Stimulated activated effector memory CD8-positive, alpha-beta T cell treated with anti-CD3 and anti-CD28 coated beads, Interleukin-12 subunit alpha, Interleukin-12 subunit beta, amount 100 ng/mL, for 72 hours (primary cell): ENCODE measurements around the gene ADCY7.

ENCODE experiments used
- ATAC-seq: fragments of 150-1000 bp; cut with Tn5 transposase; 2 replicates; pipeline ENCODE4 v1.10.0; 2021
- DNase-seq, 2 donors: peaks; one replicate each; pipeline ENCODE4 v3.0.0; 2021 to 2022; ENCODE audit warnings: low spot score in 2 of 2
- H3K27ac Mint-ChIP-seq: one replicate; pipeline ENCODE4 v1.8.0; 2022; ENCODE audit warnings: mild to moderate bottlenecking, mixed read lengths
- H3K36me3 Mint-ChIP-seq: one replicate; pipeline ENCODE4 v1.8.0; 2022; ENCODE audit warnings: mild to moderate bottlenecking, mixed read lengths
- H3K4me1 Mint-ChIP-seq: one replicate; pipeline ENCODE4 v1.8.0; 2022; ENCODE audit warnings: mixed read lengths
- H3K4me3 Mint-ChIP-seq: one replicate; pipeline ENCODE4 v1.8.0; 2022; ENCODE audit warnings: mild to moderate bottlenecking, mixed read lengths
- H3K9me3 Mint-ChIP-seq: one replicate; pipeline ENCODE4 v1.8.0; 2022; ENCODE audit warnings: mixed read lengths

The ADCY7 gene

GRCh38 chr16:50314665-50315064, 48.3 kb downstream of the ADCY7 start:
- ATAC-seq, result no peak
- H3K4me3 Mint-ChIP-seq, result no peak overlapping the region
- H3K36me3 Mint-ChIP-seq, result peaks cover 99% of the 10 kb centered on the region
- H3K27ac Mint-ChIP-seq, result peak overlapping the region; percentile 80
- H3K9me3 Mint-ChIP-seq, result no peaks in the 10 kb centered on the region
- H3K4me1 Mint-ChIP-seq, result peaks cover 20% of the 10 kb centered on the region
- DNase-seq, result no peak

- DNase-seq (peak in 1 of 2 donors; percentile 1), ATAC-seq (no peak)
- no peaks in the 10 kb centered on the region for H3K9me3 Mint-ChIP-seq
- H3K27ac Mint-ChIP-seq, result peak overlapping the region; percentile 80
- H3K36me3 Mint-ChIP-seq, result peaks cover 99% of the 10 kb centered on the region
- no peak overlapping the region for H3K4me3 Mint-ChIP-seq
- peaks cover 15% of the 10 kb centered on the region for H3K4me1 Mint-ChIP-seq
Measured at GRCh38 chr16:50315346-50315997, 49.1 kb downstream of the ADCY7 start.

- H3K4me3 Mint-ChIP-seq, result no peak overlapping the region
- H3K27ac Mint-ChIP-seq, result peak overlapping the region; percentile 80
- ATAC-seq, result no peak
- no peaks in the 10 kb centered on the region for H3K9me3 Mint-ChIP-seq
- H3K36me3 Mint-ChIP-seq, result peaks cover 99% of the 10 kb centered on the region
- no peak for DNase-seq
- peaks cover 15% of the 10 kb centered on the region for H3K4me1 Mint-ChIP-seq
Measured at GRCh38 chr16:50316102-50316847, 49.9 kb downstream of the ADCY7 start.

GRCh38 chr16:50316848-50317630, 50.7 kb downstream of the ADCY7 start:
- peaks cover 99% of the 10 kb centered on the region for H3K36me3 Mint-ChIP-seq
- no peak for DNase-seq
- H3K27ac Mint-ChIP-seq, result no peak overlapping the region
- H3K4me1 Mint-ChIP-seq, result peaks cover 15% of the 10 kb centered on the region
- no peak for ATAC-seq
- H3K9me3 Mint-ChIP-seq, result no peaks in the 10 kb centered on the region
- no peak overlapping the region for H3K4me3 Mint-ChIP-seq

GRCh38 chr16:50318796-50319578, 52.6 kb downstream of the ADCY7 start:
- peak overlapping the region; percentile 58 for H3K27ac Mint-ChIP-seq
- ATAC-seq (no peak), DNase-seq (no peak)
- peaks cover 9% of the 10 kb centered on the region for H3K4me1 Mint-ChIP-seq
- no peaks in the 10 kb centered on the region for H3K9me3 Mint-ChIP-seq
- peaks cover 99% of the 10 kb centered on the region for H3K36me3 Mint-ChIP-seq
- H3K4me3 Mint-ChIP-seq, result no peak overlapping the region

- H3K4me3 Mint-ChIP-seq, result no peak overlapping the region
- no peaks in the 10 kb centered on the region for H3K9me3 Mint-ChIP-seq
- no peak overlapping the region for H3K27ac Mint-ChIP-seq
- DNase-seq (no peak), ATAC-seq (no peak)
- peaks cover 18% of the 10 kb centered on the region for H3K4me1 Mint-ChIP-seq
- peaks cover 100% of the 10 kb centered on the region for H3K36me3 Mint-ChIP-seq
Measured at GRCh38 chr16:50320310-50320709, 54.0 kb downstream of the ADCY7 start.

GRCh38 chr16:50322333-50322732, 56.0 kb downstream of the ADCY7 start:
- Mint-ChIP-seq H3K4me1 (peaks cover 29% of the 10 kb centered on the region), H3K36me3 (peaks cover 93% of the 10 kb centered on the region), H3K4me3 (no peak overlapping the region), H3K27ac (no peak overlapping the region), H3K9me3 (no peaks in the 10 kb centered on the region)
- DNase-seq, result no peak
- ATAC-seq, result no peak

GRCh38 chr16:50323335-50324011, 57.1 kb downstream of the ADCY7 start:
- DNase-seq (no peak), ATAC-seq (no peak)
- peaks cover 93% of the 10 kb centered on the region for H3K36me3 Mint-ChIP-seq
- H3K4me1 Mint-ChIP-seq, result peaks cover 36% of the 10 kb centered on the region
- H3K9me3 Mint-ChIP-seq, result no peaks in the 10 kb centered on the region
- H3K4me3 Mint-ChIP-seq, result no peak overlapping the region
- peak overlapping the region; percentile 78 for H3K27ac Mint-ChIP-seq

- ATAC-seq (no peak), DNase-seq (no peak)
- Mint-ChIP-seq H3K9me3 (no peaks in the 10 kb centered on the region), H3K27ac (peak overlapping the region; percentile 78), H3K4me3 (no peak overlapping the region), H3K4me1 (peaks cover 36% of the 10 kb centered on the region), H3K36me3 (peaks cover 93% of the 10 kb centered on the region)
Measured at GRCh38 chr16:50324345-50324744, 58.0 kb downstream of the ADCY7 start.

- H3K9me3 Mint-ChIP-seq, result no peaks in the 10 kb centered on the region
- peaks cover 40% of the 10 kb centered on the region for H3K4me1 Mint-ChIP-seq
- ATAC-seq, result no peak
- H3K36me3 Mint-ChIP-seq, result peaks cover 81% of the 10 kb centered on the region
- no peak for DNase-seq
- peak overlapping the region; percentile 69 for H3K27ac Mint-ChIP-seq
- H3K4me3 Mint-ChIP-seq, result no peak overlapping the region
Measured at GRCh38 chr16:50326264-50326663, 59.9 kb downstream of the ADCY7 start.

- Mint-ChIP-seq H3K4me1 (peaks cover 40% of the 10 kb centered on the region), H3K9me3 (no peaks in the 10 kb centered on the region), H3K27ac (peak overlapping the region; percentile 59), H3K4me3 (peak overlapping the region; percentile 20), H3K36me3 (peaks cover 81% of the 10 kb centered on the region)
- ATAC-seq (peak; percentile 99), DNase-seq (peak; percentile 44 to 82)
Measured at GRCh38 chr16:50326835-50327465, 60.6 kb downstream of the ADCY7 start.

- Mint-ChIP-seq H3K4me3 (no peak overlapping the region), H3K36me3 (peaks cover 81% of the 10 kb centered on the region), H3K9me3 (no peaks in the 10 kb centered on the region), H3K4me1 (peaks cover 34% of the 10 kb centered on the region), H3K27ac (peak overlapping the region; percentile 59)
- DNase-seq (no peak), ATAC-seq (no peak)
Measured at GRCh38 chr16:50329446-50330189, 63.3 kb downstream of the ADCY7 start.

GRCh38 chr16:50331570-50331969, 65.2 kb downstream of the ADCY7 start:
- Mint-ChIP-seq H3K4me1 (peaks cover 40% of the 10 kb centered on the region), H3K9me3 (no peaks in the 10 kb centered on the region)

More at GRCh38 chr16:50331570-50331969, 65.2 kb downstream of the ADCY7 start:
- DNase-seq, result no peak
- peak overlapping the region; percentile 58 for H3K27ac Mint-ChIP-seq
- H3K36me3 Mint-ChIP-seq, result peaks cover 81% of the 10 kb centered on the region
- no peak overlapping the region for H3K4me3 Mint-ChIP-seq
- no peak for ATAC-seq
